Thymus (tissue), 11 donors: ENCODE data around the gene RNF11. TPM values are rescaled to one million over a fixed set of nuclear protein-coding genes. Genes with fewer than 3 reads are reported as not detected.

Experiments
- DNase-seq, 9 donors: peaks; one replicate each; pipeline ENCODE4 v3.0.0-alpha.2; 2013; ENCODE audit warnings: low spot score in 9 of 9, low read depth in 6 of 9, missing footprints in 1 of 9
- H3K27ac ChIP-seq, 2 donors: one replicate each; pipeline ENCODE4 v1.5.1; 2013; ENCODE audit warnings: control low read depth in 1 of 2, low read depth in 1 of 2, low read length in 1 of 2, mild to moderate bottlenecking in 1 of 2, moderate library complexity in 1 of 2
- H3K27me3 ChIP-seq, 2 donors: one replicate each; pipeline ENCODE4 v1.5.1; 2013; ENCODE audit warnings: low read length in 1 of 2; ENCODE audit not compliant: control insufficient read depth in 2 of 2, insufficient read depth in 1 of 2
- H3K36me3 ChIP-seq, 2 donors: one replicate each; pipeline ENCODE4 v1.5.1; 2013; ENCODE audit warnings: low read length in 1 of 2, mild to moderate bottlenecking in 1 of 2, moderate library complexity in 1 of 2; ENCODE audit not compliant: control insufficient read depth in 2 of 2, insufficient read depth in 2 of 2
- H3K4me1 ChIP-seq, 2 donors: one replicate each; pipeline ENCODE4 v1.5.1; 2013; ENCODE audit warnings: low read length in 2 of 2; ENCODE audit not compliant: control insufficient read depth in 2 of 2, insufficient read depth in 2 of 2
- H3K4me3 ChIP-seq, 2 donors: one replicate each; pipeline ENCODE4 v1.5.1; 2013; ENCODE audit warnings: low read length in 2 of 2, control low read depth in 1 of 2, mild to moderate bottlenecking in 1 of 2
- H3K9me3 ChIP-seq, 2 donors: one replicate each; pipeline ENCODE4 v1.5.1; 2013; ENCODE audit warnings: low read length in 1 of 2, mild to moderate bottlenecking in 1 of 2; ENCODE audit not compliant: control insufficient read depth in 2 of 2, insufficient read depth in 1 of 2
- WGBS: extraction: QIAGEN DNeasy Blood & Tissue Kit; methylation state at CpG from one replicate; pipeline ENCODE4 v1.1.7; 2013; 5-methylcytosine and 5-hydroxymethylcytosine counted together
- polyA plus RNA-seq: library from polyadenylated mRNA; stranded (reverse); fragments of 200-250 nt; gene quantifications from one replicate; pipeline ENCODE4 v1.2.3, GENCODE V29; 2013
- total RNA-seq: library from RNA; stranded (reverse); fragments of 120-200 nt; gene quantifications from one replicate; pipeline ENCODE4 v1.2.4, GENCODE V29; 2013
- donor health status: healthy.

RNF11 gene
- total and polyA plus RNA-seq, 2 donors = 45.2 to 67.9 TPM

- H3K27me3 ChIP-seq = no peaks in the 10 kb centered on the region
- H3K27ac ChIP-seq = no peak overlapping the region
- peak in 1 of 9 donors; percentile 28 for DNase-seq
- H3K4me3 ChIP-seq = no peak overlapping the region
- peaks cover 13 to 18% of the 10 kb centered on the region in 2 donors for H3K4me1 ChIP-seq
- WGBS = 49% methylated on average over 8 of the region's 8 CpGs
- H3K9me3 ChIP-seq = no peaks in the 10 kb centered on the region
- peaks cover 0 to under 1% of the 10 kb centered on the region in 2 donors for H3K36me3 ChIP-seq
These were observed 1.2 kb upstream of the RNF11 start for GRCh38 chr1:51234721-51235425.

- under 1% methylated on average over 54 of the region's 54 CpGs for WGBS
- H3K4me3 ChIP-seq = peak overlapping the region; percentile 77 to 98
- peak overlapping the region; percentile 91 to 97 for H3K27ac ChIP-seq
- H3K4me1 ChIP-seq = peaks cover 21 to 22% of the 10 kb centered on the region in 2 donors
- no peaks in the 10 kb centered on the region for H3K27me3 ChIP-seq
- DNase-seq = peak in 6 of 9 donors; percentile 22 to 59 (median 34)
- peaks cover 0 to 4% of the 10 kb centered on the region in 2 donors for H3K36me3 ChIP-seq
- no peaks in the 10 kb centered on the region for H3K9me3 ChIP-seq
These were observed 668 bp downstream of the RNF11 start for GRCh38 chr1:51236531-51237350.

GRCh38 chr1:51237351-51238033, 1.4 kb downstream of the RNF11 start:
- H3K9me3 ChIP-seq = no peaks in the 10 kb centered on the region
- H3K27me3 ChIP-seq = no peaks in the 10 kb centered on the region
- peak overlapping the region in 1 of 2 donors; percentile 91 for H3K27ac ChIP-seq
- H3K4me1 ChIP-seq = peaks cover 21 to 22% of the 10 kb centered on the region in 2 donors
- peak overlapping the region; percentile 77 to 98 for H3K4me3 ChIP-seq
- peak in 1 of 9 donors; percentile 18 for DNase-seq
- 22% methylated on average over 9 of the region's 9 CpGs for WGBS
- peaks cover 0 to 4% of the 10 kb centered on the region in 2 donors for H3K36me3 ChIP-seq

- peak overlapping the region; percentile 6 to 98 for H3K4me3 ChIP-seq
- no peaks in the 10 kb centered on the region for H3K9me3 ChIP-seq
- WGBS = 82% methylated on average over 7 of the region's 7 CpGs
- peaks cover 0 to 4% of the 10 kb centered on the region in 2 donors for H3K36me3 ChIP-seq
- DNase-seq = no peak
- H3K4me1 ChIP-seq = peaks cover 21 to 22% of the 10 kb centered on the region in 2 donors
- no peaks in the 10 kb centered on the region for H3K27me3 ChIP-seq
- peak overlapping the region in 1 of 2 donors; percentile 22 for H3K27ac ChIP-seq
These were observed 1.9 kb downstream of the RNF11 start for GRCh38 chr1:51238034-51238403.

- Histone ChIP-seq H3K4me1 (peaks cover 18 to 21% of the 10 kb centered on the region in 2 donors), H3K27me3 (no peaks in the 10 kb centered on the region), H3K36me3 (peaks cover 0 to 4% of the 10 kb centered on the region in 2 donors), H3K4me3 (no peak overlapping the region), H3K9me3 (no peaks in the 10 kb centered on the region), H3K27ac (no peak overlapping the region)
- DNase-seq = no peak
- 96% methylated on average over 2 of the region's 2 CpGs for WGBS
These were observed 4.0 kb downstream of the RNF11 start for GRCh38 chr1:51240084-51240483.

GRCh38 chr1:51241119-51241518, 5.0 kb downstream of the RNF11 start:
- Histone ChIP-seq H3K4me1 (peaks cover 9 to 15% of the 10 kb centered on the region in 2 donors), H3K9me3 (no peaks in the 10 kb centered on the region), H3K4me3 (no peak overlapping the region), H3K27ac (no peak overlapping the region), H3K27me3 (no peaks in the 10 kb centered on the region), H3K36me3 (peaks cover 0 to 4% of the 10 kb centered on the region in 2 donors)
- DNase-seq = peak in 1 of 9 donors; percentile 14
- 28% methylated on average over 1 of the region's 1 CpG for whole genome bisulfite sequencing

- no peak overlapping the region for H3K27ac ChIP-seq
- H3K9me3 ChIP-seq = no peaks in the 10 kb centered on the region
- peaks cover 0 to 4% of the 10 kb centered on the region in 2 donors for H3K36me3 ChIP-seq
- peaks cover 9 to 15% of the 10 kb centered on the region in 2 donors for H3K4me1 ChIP-seq
- 95% methylated on average over 4 of the region's 4 CpGs for WGBS
- DNase-seq = no peak
- no peak overlapping the region for H3K4me3 ChIP-seq
- H3K27me3 ChIP-seq = no peaks in the 10 kb centered on the region
These were observed 6.5 kb downstream of the RNF11 start for GRCh38 chr1:51242546-51242945.

GRCh38 chr1:51247022-51247421, 10.9 kb downstream of the RNF11 start:
- H3K27ac ChIP-seq = no peak overlapping the region
- WGBS = over 99% methylated on average over 2 of the region's 2 CpGs
- no peaks in the 10 kb centered on the region for H3K4me1 ChIP-seq
- no peaks in the 10 kb centered on the region for H3K36me3 ChIP-seq
- no peaks in the 10 kb centered on the region for H3K9me3 ChIP-seq
- no peak for DNase-seq
- H3K4me3 ChIP-seq = no peak overlapping the region
- no peaks in the 10 kb centered on the region for H3K27me3 ChIP-seq
